ENCODE data around the gene MPV17L.
A peak's percentile ranks its signal among the peaks of the same experiment; 100 is the strongest.
"Not testable (repeated sequence)": the region's sequence is repeated elsewhere in the genome, so short reads cannot be mapped to it uniquely, and the experiment has no call there.

The MPV17L gene

GRCh38 chr16:15445450-15445849 is 49.9 kb downstream of the MPV17L start:
- H3K36me3 Mint-ChIP-seq (ENCODE audit: insufficient read depth), result peaks cover 3% of the 10 kb centered on the region

DNA sequence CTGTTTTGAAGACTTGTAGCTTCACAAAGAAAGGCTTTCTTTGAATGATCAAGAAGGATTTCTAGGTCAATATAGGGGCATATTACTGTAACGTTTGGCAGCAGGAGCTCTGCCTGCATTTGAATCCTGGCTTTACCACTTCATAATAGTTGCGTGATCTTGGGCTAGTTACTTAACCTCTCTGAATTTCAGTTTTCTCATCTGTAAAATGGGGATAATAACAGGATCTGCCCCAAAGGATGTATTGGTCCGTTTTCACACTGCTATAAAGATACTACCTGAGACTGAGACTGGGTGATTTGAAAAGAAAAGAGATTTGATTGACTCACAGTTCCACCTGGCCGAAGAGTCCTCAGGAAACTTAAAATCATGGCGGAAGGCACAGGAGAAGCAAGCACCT is 51.3 kb downstream of the MPV17L start:
- H3K36me3 Mint-ChIP-seq (ENCODE audit: insufficient read depth), result peaks cover 3% of the 10 kb centered on the region
- H3K4me1 Mint-ChIP-seq (ENCODE audit: low read depth in 2 of 2), result peaks cover 0 to 4% of the 10 kb centered on the region in 2 donors
- H3K27ac Mint-ChIP-seq, result no peak overlapping the region
- ATAC-seq (replicated peaks), result no peak
- no peaks in the 10 kb centered on the region for H3K9me3 Mint-ChIP-seq
- no peak overlapping the region for H3K4me3 Mint-ChIP-seq
- no peak for DNase-seq
- H3K27me3 Mint-ChIP-seq, result no peaks in the 10 kb centered on the region

More at GRCh38 chr16:15445450-15445849, 49.9 kb downstream of the MPV17L start:
- Mint-ChIP-seq H3K4me3 (no peak overlapping the region), H3K27ac (no peak overlapping the region), H3K4me1 (ENCODE audit: low read depth in 2 of 2) (peaks cover 0 to 4% of the 10 kb centered on the region in 2 donors), H3K9me3 (no peaks in the 10 kb centered on the region), H3K27me3 (no peaks in the 10 kb centered on the region)
- DNase-seq (no peak), ATAC-seq (replicated peaks) (no peak)

GRCh38 chr16:15450624-15451023 is 55.1 kb downstream of the MPV17L start:
- Mint-ChIP-seq H3K27ac (no peak overlapping the region), H3K4me1 (ENCODE audit: low read depth in 2 of 2) (peaks cover 0 to 8% of the 10 kb centered on the region in 2 donors), H3K36me3 (ENCODE audit: insufficient read depth) (peaks cover 3% of the 10 kb centered on the region), H3K27me3 (no peaks in the 10 kb centered on the region), H3K4me3 (no peak overlapping the region), H3K9me3 (no peaks in the 10 kb centered on the region)
- DNase-seq (no peak), ATAC-seq (replicated peaks) (no peak)

DNA sequence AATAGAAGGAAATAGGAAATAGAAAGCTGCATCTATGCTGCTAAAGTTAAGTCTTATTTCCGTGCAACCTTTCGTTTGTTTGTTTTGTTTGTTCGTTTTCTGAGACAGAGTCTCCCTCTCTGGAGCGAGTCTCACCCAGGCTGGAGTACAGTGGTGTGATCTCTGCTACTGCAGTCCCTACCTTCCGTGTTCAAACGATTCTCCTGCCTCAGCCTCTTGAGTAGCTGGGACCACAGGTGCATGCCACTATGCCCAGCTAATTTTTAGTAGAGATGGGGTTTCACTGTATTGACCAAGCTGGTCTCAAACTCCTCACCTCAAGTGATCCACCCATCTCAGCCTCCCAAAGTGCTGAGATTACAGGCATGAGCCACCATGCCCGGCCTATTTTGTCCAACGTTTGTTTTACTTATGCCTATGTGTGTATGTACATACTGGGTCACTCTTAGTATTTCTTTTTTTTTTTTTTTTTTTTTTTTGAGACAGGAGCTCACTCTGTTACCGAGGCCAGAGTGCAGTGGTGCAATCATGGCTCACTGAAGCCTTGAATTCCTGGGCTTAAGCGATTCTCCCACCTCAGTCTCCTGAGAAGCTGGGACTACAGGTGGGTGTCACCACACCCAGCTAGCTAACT is 55.7 kb downstream of the MPV17L start:
- Mint-ChIP-seq H3K27me3 (no peaks in the 10 kb centered on the region), H3K36me3 (ENCODE audit: insufficient read depth) (no peaks in the 10 kb centered on the region), H3K4me3 (no peak overlapping the region), H3K9me3 (no peaks in the 10 kb centered on the region), H3K27ac (no peak overlapping the region), H3K4me1 (ENCODE audit: low read depth in 2 of 2) (peaks cover 0 to 8% of the 10 kb centered on the region in 2 donors)
- no peak for ATAC-seq (replicated peaks)
- no peak for DNase-seq

DNA sequence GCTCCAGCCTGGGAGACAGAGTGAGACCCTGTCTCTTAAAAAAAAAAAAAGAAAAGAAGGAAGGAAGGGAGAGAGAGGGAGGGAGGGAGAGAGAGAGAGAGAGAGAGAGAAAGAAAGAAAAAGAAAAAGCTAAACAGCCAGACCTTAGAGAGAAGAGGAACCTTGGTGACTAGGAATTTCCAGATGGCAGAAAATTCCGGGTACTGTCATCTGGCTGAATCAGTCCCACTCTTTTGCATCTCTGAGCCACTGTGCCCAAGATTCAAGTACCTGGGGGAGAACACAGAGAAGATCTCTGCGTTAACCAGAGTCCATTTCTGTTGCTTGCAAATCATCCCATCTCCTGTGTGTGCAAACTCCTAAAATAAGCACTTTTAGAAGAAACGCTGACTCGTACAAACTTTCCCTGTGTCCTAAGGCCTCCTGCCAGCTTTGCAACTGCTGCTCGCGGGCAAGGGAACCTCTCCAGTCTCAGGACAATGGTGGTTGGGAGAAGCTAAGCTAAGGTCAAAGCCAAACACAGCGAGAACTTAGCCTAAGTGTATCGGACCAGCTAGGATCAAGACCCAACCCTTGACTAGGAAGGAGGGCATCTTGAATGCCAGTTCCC is 56.8 kb downstream of the MPV17L start:
- DNase-seq, result no peak
- no peaks in the 10 kb centered on the region for H3K27me3 Mint-ChIP-seq
- H3K27ac Mint-ChIP-seq, result no peak overlapping the region

DNA sequence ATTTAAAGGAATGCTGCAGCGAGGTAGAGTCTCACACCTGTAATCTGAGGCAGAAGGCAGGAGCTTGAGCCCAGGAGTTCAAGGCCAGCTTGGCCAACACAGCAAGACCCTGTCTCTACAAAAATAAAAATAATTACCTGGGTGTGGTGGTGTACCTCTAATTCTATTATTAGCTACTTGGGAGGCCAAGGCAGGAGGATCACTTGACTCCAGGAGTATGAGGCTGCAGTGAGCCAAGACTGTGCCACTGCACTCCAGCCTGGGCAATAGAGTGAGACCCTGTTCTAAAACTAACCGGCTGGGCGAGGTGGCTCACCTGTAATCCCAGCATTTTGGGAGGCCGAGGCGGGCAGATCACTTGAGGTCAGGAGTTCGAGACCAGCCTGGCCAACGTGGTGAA is 57.7 kb downstream of the MPV17L start:
- H3K9me3 Mint-ChIP-seq; DNase-seq; H3K4me3 Mint-ChIP-seq; H3K4me1 Mint-ChIP-seq (ENCODE audit: low read depth in 2 of 2); ATAC-seq (replicated peaks); H3K27ac Mint-ChIP-seq; H3K36me3 Mint-ChIP-seq (ENCODE audit: insufficient read depth); H3K27me3 Mint-ChIP-seq: not testable (repeated sequence)

More for the DNA sequence above, 56.8 kb downstream of the MPV17L start:
- no peak overlapping the region for H3K4me3 Mint-ChIP-seq
- H3K9me3 Mint-ChIP-seq, result no peaks in the 10 kb centered on the region
- peaks cover 0 to 7% of the 10 kb centered on the region in 2 donors for H3K4me1 Mint-ChIP-seq (ENCODE audit: low read depth in 2 of 2)
- ATAC-seq (replicated peaks), result no peak
- no peaks in the 10 kb centered on the region for H3K36me3 Mint-ChIP-seq (ENCODE audit: insufficient read depth)

GRCh38 chr16:15454933-15455332 is 59.4 kb downstream of the MPV17L start:
- H3K27me3 Mint-ChIP-seq; H3K4me1 Mint-ChIP-seq (ENCODE audit: low read depth in 2 of 2); H3K4me3 Mint-ChIP-seq; DNase-seq; H3K36me3 Mint-ChIP-seq (ENCODE audit: insufficient read depth); H3K27ac Mint-ChIP-seq; ATAC-seq (replicated peaks); H3K9me3 Mint-ChIP-seq: not testable (repeated sequence)

- ATAC-seq (replicated peaks) (no peak), DNase-seq (no peak)
- H3K4me3 Mint-ChIP-seq, result no peak overlapping the region
- no peak overlapping the region for H3K27ac Mint-ChIP-seq
- no peaks in the 10 kb centered on the region for H3K9me3 Mint-ChIP-seq
- no peaks in the 10 kb centered on the region for H3K27me3 Mint-ChIP-seq
- H3K4me1 Mint-ChIP-seq (ENCODE audit: low read depth in 2 of 2), result peaks cover 0 to 4% of the 10 kb centered on the region in 2 donors
- no peaks in the 10 kb centered on the region for H3K36me3 Mint-ChIP-seq (ENCODE audit: insufficient read depth)
These were observed 61.8 kb downstream of the MPV17L start for GRCh38 chr16:15457400-15457799.

- H3K27me3 Mint-ChIP-seq, result no peaks in the 10 kb centered on the region
- no peak overlapping the region for H3K27ac Mint-ChIP-seq
These were observed 62.4 kb downstream of the MPV17L start for GRCh38 chr16:15457958-15458357.

DNA sequence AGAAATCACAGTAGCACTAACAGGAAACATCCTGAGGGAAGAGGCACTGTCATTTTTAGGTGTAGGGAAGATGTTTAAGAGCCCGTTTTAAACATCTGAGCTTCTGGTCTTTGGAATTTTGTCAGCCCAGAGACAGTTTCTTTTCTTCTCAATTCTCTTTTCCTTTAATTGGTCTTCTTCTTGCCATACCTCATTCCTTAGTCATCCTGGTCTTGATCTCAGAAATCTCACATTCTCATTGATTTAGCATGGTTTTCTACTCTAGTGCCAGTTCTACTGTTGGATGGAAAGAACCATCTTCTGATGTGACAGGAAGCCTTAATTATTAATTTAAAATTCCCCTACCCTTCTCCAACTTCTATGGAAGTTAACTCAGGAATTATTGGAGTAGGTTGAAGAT is 64.2 kb downstream of the MPV17L start:
- Mint-ChIP-seq H3K36me3 (ENCODE audit: insufficient read depth) (no peaks in the 10 kb centered on the region), H3K4me3 (no peak overlapping the region), H3K27ac (no peak overlapping the region), H3K27me3 (no peaks in the 10 kb centered on the region), H3K9me3 (no peaks in the 10 kb centered on the region), H3K4me1 (ENCODE audit: low read depth in 2 of 2) (no peaks in the 10 kb centered on the region)
- no peak for DNase-seq
- no peak for ATAC-seq (replicated peaks)

More at GRCh38 chr16:15457958-15458357, 62.4 kb downstream of the MPV17L start:
- Mint-ChIP-seq H3K4me1 (ENCODE audit: low read depth in 2 of 2) (peaks cover 0 to 4% of the 10 kb centered on the region in 2 donors), H3K36me3 (ENCODE audit: insufficient read depth) (no peaks in the 10 kb centered on the region), H3K4me3 (no peak overlapping the region), H3K9me3 (no peaks in the 10 kb centered on the region)
- ATAC-seq (replicated peaks) (no peak), DNase-seq (no peak)

- no peak overlapping the region for H3K27ac Mint-ChIP-seq
- no peak overlapping the region for H3K4me3 Mint-ChIP-seq
- no peaks in the 10 kb centered on the region for H3K9me3 Mint-ChIP-seq
- no peaks in the 10 kb centered on the region for H3K27me3 Mint-ChIP-seq
- ATAC-seq (replicated peaks), result no peak
- DNase-seq, result no peak
- no peaks in the 10 kb centered on the region for H3K4me1 Mint-ChIP-seq (ENCODE audit: low read depth in 2 of 2)
- H3K36me3 Mint-ChIP-seq (ENCODE audit: insufficient read depth), result no peaks in the 10 kb centered on the region
These were observed 65.0 kb downstream of the MPV17L start for GRCh38 chr16:15460601-15461000.

GRCh38 chr16:15461376-15461775 is 65.8 kb downstream of the MPV17L start:
- Mint-ChIP-seq H3K4me1 (ENCODE audit: low read depth in 2 of 2) (no peaks in the 10 kb centered on the region), H3K27ac (peak overlapping the region in 1 of 2 donors; percentile 32), H3K4me3 (no peak overlapping the region), H3K9me3 (no peaks in the 10 kb centered on the region), H3K36me3 (ENCODE audit: insufficient read depth) (peaks cover 4% of the 10 kb centered on the region), H3K27me3 (no peaks in the 10 kb centered on the region)
- ATAC-seq (replicated peaks) (no peak), DNase-seq (no peak)

All from effector memory CD8-positive, alpha-beta T cell (primary cell).